ENCODE results near the gene POU6F2. TPM values are rescaled to one million over a fixed set of nuclear protein-coding genes. Genes with fewer than 3 reads are reported as not detected.
A peak's percentile ranks its signal among the peaks of the same experiment; 100 is the strongest.

Gene POU6F2, protein sequence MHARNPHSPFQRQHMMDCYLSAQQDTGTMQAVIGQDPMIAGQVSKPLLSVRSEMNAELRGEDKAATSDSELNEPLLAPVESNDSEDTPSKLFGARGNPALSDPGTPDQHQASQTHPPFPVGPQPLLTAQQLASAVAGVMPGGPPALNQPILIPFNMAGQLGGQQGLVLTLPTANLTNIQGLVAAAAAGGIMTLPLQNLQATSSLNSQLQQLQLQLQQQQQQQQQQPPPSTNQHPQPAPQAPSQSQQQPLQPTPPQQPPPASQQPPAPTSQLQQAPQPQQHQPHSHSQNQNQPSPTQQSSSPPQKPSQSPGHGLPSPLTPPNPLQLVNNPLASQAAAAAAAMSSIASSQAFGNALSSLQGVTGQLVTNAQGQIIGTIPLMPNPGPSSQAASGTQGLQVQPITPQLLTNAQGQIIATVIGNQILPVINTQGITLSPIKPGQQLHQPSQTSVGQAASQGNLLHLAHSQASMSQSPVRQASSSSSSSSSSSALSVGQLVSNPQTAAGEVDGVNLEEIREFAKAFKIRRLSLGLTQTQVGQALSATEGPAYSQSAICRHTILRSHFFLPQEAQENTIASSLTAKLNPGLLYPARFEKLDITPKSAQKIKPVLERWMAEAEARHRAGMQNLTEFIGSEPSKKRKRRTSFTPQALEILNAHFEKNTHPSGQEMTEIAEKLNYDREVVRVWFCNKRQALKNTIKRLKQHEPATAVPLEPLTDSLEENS
- not detected for total RNA-seq

DNA sequence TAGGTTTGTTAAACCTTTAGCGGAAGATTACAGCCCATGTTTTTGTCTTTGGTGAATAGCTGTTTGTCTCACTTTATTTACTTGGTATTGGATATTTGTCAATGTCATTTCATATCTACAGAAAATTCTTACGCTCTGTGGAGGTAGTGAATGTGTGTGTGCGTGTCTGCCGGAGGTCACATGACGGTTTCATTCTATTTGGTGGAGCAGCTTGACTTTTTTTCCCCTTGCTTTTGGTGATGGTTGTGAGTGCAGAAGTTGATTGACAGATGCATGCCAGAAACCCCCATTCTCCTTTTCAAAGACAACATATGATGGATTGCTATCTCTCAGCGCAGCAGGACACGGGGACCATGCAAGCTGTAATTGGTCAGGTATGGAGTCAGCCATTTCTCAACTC lies at the start of gene POU6F2:
TSS of gene POU6F2 (plus strand) at position 225 of the 400 bp plus-strand sequence. CDS start at position 270, 45 bp downstream.
- H3K27me3 ChIP-seq = no peaks in the 10 kb centered on the region
- no peaks in the 10 kb centered on the region for H3K36me3 ChIP-seq
- intact Hi-C loops (cut with DNase I) = loop anchor here (5.0 kb wide), 1 partner anchor 40 kb away; no protein-coding TSS in a partner anchor
- no peak for DNase-seq (ENCODE audit: low spot score in 2 of 2)
- peak within 1 kb of the TSS in 1 of 2 donors; percentile 19 for H3K27ac ChIP-seq
- peak within 1 kb of the TSS in 1 of 2 donors; percentile 77 for H3K4me3 ChIP-seq
- TF ChIP-seq, protein P1, sequence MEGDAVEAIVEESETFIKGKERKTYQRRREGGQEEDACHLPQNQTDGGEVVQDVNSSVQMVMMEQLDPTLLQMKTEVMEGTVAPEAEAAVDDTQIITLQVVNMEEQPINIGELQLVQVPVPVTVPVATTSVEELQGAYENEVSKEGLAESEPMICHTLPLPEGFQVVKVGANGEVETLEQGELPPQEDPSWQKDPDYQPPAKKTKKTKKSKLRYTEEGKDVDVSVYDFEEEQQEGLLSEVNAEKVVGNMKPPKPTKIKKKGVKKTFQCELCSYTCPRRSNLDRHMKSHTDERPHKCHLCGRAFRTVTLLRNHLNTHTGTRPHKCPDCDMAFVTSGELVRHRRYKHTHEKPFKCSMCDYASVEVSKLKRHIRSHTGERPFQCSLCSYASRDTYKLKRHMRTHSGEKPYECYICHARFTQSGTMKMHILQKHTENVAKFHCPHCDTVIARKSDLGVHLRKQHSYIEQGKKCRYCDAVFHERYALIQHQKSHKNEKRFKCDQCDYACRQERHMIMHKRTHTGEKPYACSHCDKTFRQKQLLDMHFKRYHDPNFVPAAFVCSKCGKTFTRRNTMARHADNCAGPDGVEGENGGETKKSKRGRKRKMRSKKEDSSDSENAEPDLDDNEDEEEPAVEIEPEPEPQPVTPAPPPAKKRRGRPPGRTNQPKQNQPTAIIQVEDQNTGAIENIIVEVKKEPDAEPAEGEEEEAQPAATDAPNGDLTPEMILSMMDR (IDR thresholded peaks at IDR 0.05) = no peak
- no peaks in the 10 kb centered on the region for H3K9me3 ChIP-seq
- peaks cover 2 to 4% of the 10 kb centered on the region in 2 donors for H3K4me1 ChIP-seq

DNA sequence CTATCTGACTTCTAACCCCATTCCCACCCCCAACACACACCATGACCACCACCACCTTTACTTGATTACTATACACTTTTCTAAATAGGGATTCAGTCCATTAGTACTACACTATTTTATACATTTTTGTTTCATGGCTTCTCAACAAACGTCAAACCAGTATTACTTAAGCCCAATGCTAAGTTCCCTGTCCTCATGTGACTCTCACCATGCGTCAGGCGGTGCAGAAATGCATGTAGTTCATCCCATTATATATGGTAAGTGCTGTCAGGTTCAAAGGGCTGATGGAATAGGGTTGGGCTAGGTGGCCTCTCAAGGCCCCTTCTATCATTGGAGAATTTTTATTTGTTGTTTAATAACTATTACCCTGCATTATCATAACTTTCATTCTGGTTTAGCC lies 49.2 kb upstream of the POU6F2 start:
- H3K36me3 ChIP-seq = no peaks in the 10 kb centered on the region
- no peaks in the 10 kb centered on the region for H3K27me3 ChIP-seq
- H3K4me3 ChIP-seq = no peak overlapping the region
- H3K9me3 ChIP-seq = no peaks in the 10 kb centered on the region
- intact Hi-C loops (cut with DNase I) = no loop called here
- H3K27ac ChIP-seq = no peak overlapping the region
- H3K4me1 ChIP-seq = no peaks in the 10 kb centered on the region
- TF ChIP-seq, protein P1 (IDR thresholded peaks at IDR 0.05) = no peak
- no peak for DNase-seq (ENCODE audit: low spot score in 2 of 2)

DNA sequence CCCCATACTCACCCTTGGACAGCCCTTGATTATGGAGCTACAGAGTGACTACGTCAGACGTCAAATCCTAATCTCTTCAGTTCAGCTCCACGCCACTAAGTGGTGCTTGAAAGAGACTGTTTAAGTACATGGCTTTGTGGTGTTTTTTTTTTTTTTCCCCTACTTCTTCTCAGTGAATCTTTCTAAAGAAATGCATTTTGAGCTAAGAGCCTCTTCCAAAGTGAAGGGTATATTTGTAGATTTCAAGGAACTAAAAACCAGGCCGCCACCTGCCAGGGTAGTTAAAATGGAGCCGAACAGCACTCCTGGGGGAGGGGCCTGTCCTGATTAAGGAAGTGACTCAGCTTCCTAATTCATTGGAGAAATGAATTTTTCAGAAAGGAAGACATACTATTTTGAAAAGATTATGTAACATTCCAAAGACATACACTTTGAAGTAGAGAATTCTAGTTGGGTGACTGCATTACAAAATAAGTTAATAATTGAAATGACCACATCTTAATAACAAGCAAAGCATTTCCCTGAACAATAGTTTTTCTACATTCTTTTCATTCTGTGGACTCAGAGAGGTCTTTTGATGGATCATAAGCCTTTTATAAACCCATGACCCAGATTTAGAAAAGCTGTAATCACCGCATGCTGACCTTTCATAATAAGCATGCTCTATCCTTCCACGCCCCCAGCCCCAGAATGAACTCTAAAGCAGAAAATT lies 48.1 kb upstream of the POU6F2 start:
- no peak for DNase-seq (ENCODE audit: low spot score in 2 of 2)
- no peaks in the 10 kb centered on the region for H3K27me3 ChIP-seq
- H3K36me3 ChIP-seq = no peaks in the 10 kb centered on the region
- no peak overlapping the region for H3K4me3 ChIP-seq
- H3K4me1 ChIP-seq = no peaks in the 10 kb centered on the region
- intact Hi-C loops (cut with DNase I) = loop anchor here (5.0 to 10.0 kb wide), 3 partner anchors 132 to 588 kb away; no protein-coding TSS in a partner anchor
- H3K27ac ChIP-seq = no peak overlapping the region
- no peaks in the 10 kb centered on the region for H3K9me3 ChIP-seq
- TF ChIP-seq, protein P1 (IDR thresholded peaks at IDR 0.05) = no peak

DNA sequence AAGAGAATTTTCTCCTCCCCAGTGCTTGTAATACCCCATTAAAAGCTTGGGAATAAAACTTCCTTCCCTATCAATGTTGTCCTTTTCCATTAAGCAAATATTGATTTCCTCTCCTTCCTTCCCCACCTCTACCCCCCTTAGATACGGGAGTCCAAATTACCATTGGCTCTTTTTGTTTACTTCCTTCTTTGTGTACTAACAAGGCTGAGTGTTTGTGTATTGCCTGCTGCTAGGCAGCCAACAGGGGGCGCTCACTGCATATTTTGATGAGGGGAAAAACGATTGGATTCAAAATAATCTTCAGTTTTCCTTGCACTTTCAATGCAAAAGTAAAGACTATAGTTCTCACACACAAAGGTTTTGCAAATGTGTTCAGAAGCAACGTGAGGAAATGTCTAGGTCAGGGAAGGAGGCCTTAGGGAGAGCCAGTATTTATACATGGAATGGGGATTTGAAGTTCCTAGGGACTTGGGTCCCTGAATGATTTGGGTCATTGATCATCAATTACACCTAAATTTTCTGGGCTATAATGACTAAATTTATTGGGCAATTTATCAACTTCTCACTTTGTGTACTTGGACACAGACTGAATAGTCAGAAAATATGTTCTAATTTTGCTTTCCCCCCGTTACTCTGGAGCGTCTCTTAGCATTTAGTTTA lies 45.1 kb upstream of the POU6F2 start:
- H3K36me3 ChIP-seq = no peaks in the 10 kb centered on the region
- intact Hi-C loops (cut with DNase I) = loop anchor here (1.0 to 10.0 kb wide), 4 partner anchors 135 to 585 kb away; no protein-coding TSS in a partner anchor
- H3K27ac ChIP-seq = no peak overlapping the region
- peaks cover 0 to 3% of the 10 kb centered on the region in 2 donors for H3K4me1 ChIP-seq
- H3K27me3 ChIP-seq = no peaks in the 10 kb centered on the region
- H3K9me3 ChIP-seq = no peaks in the 10 kb centered on the region
- no peak overlapping the region for H3K4me3 ChIP-seq
- DNase-seq (ENCODE audit: low spot score in 2 of 2) = peak in 1 of 2 donors; percentile 73
- TF ChIP-seq, protein P1 (IDR thresholded peaks at IDR 0.05) = peak; percentile 62 to 94 (median 85)

DNA sequence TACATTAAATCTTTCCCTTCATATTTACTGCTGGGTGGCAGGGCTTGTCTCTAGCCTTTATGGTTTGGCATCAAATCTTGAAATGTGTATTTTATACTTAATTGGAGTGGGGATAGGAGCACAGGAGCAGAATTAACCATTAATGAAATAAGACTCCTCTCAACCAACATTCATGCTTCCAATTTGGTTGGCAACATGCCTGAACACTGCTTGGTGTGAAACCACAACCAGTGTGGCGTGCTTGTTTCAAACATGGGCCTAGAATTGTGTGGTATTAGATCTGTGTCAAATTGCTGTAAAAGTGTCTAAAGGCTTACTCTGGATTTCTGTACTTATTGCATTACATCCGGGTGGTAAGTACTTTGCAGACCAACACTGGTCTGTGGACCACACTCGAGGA lies 43.7 kb upstream of the POU6F2 start:
- no peak for DNase-seq (ENCODE audit: low spot score in 2 of 2)
- Histone ChIP-seq H3K4me1 (peaks cover 0 to 11% of the 10 kb centered on the region in 2 donors), H3K9me3 (no peaks in the 10 kb centered on the region), H3K4me3 (no peak overlapping the region), H3K27ac (no peak overlapping the region), H3K36me3 (no peaks in the 10 kb centered on the region), H3K27me3 (no peaks in the 10 kb centered on the region)
- intact Hi-C loops (cut with DNase I) = loop anchor here (5.0 to 10.0 kb wide), 3 partner anchors 137 to 583 kb away; no protein-coding TSS in a partner anchor
- TF ChIP-seq, protein P1 (IDR thresholded peaks at IDR 0.05) = no peak
